Ishikawa (cell line): Measurements from ENCODE around the gene SLC35E3.

Source experiments
- CEBPB ChIP-seq: IDR thresholded peaks from 2 replicates; pipeline ENCODE4 v1.6.1; 2012
- EGR1 ChIP-seq: IDR thresholded peaks from 2 replicates; pipeline ENCODE4 v1.6.1; 2012
- EP300 ChIP-seq: IDR thresholded peaks from 2 replicates; pipeline ENCODE4 v1.6.1; 2012; ENCODE audit warnings: borderline replicate concordance
- FOXM1 ChIP-seq: IDR thresholded peaks from 2 replicates; pipeline ENCODE4 v1.6.1; 2012; ENCODE audit warnings: low read depth, borderline replicate concordance
- RAD21 ChIP-seq: IDR thresholded peaks from 2 replicates; pipeline ENCODE4 v1.6.1; 2012; ENCODE audit warnings: low read depth
- REST ChIP-seq: IDR thresholded peaks from 2 replicates; pipeline ENCODE4 v1.6.1; 2012; ENCODE audit warnings: low read depth, mild to moderate bottlenecking
- TAF1 ChIP-seq: IDR thresholded peaks from 2 replicates; pipeline ENCODE4 v1.6.1; 2012; ENCODE audit warnings: low read depth, mild to moderate bottlenecking
- TEAD4 ChIP-seq: IDR thresholded peaks from 2 replicates; pipeline ENCODE4 v1.6.1; 2012
- TF ChIP-seq, protein P1 (sequence below): IDR thresholded peaks from 2 replicates; pipeline ENCODE4 v1.6.1; 2012

- TF ChIP-seq EP300 (no peak), CEBPB (no peak), FOXM1 (no peak), RAD21 (no peak), EGR1 (no peak), REST (no peak), TAF1 (no peak), TEAD4 (no peak)
- TF ChIP-seq, protein P1, sequence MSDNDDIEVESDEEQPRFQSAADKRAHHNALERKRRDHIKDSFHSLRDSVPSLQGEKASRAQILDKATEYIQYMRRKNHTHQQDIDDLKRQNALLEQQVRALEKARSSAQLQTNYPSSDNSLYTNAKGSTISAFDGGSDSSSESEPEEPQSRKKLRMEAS: no peak
These were observed 22.5 kb downstream of the SLC35E3 start for GRCh38 chr12:68768431-68768939.
